GM18861 (cell line): ENCODE results near the gene CCDC86.

Experiments used
- ATAC-seq: cut with Tn5 transposase; IDR thresholded peaks from one replicate; pipeline ENCODE4 v1.9.1; 2021; ENCODE audit not compliant: unreplicated experiment

The CCDC86 gene

GRCh38 chr11:60852117-60852981 is 10.4 kb downstream of the CCDC86 start:
- ATAC-seq = no peak

GRCh38 chr11:60852982-60853950 is 11.4 kb downstream of the CCDC86 start:
- ATAC-seq = no peak

- ATAC-seq = no peak
These were observed 12.4 kb downstream of the CCDC86 start for GRCh38 chr11:60854140-60854846.

- no peak for ATAC-seq
These were observed 13.2 kb downstream of the CCDC86 start for GRCh38 chr11:60854847-60855725.

- ATAC-seq = no peak
These were observed 14.1 kb downstream of the CCDC86 start, which contains the start of gene PTGDR2 for GRCh38 chr11:60855726-60856633. Gene PTGDR2 (minus strand): TSS chr11:60855950. CDS start chr11:60853722, 2,228 bp downstream.

GRCh38 chr11:60857378-60858232 is 15.7 kb downstream of the CCDC86 start:
- no peak for ATAC-seq

- no peak for ATAC-seq
These were observed 16.3 kb downstream of the CCDC86 start for GRCh38 chr11:60858236-60858635.

- no peak for ATAC-seq
These were observed 17.0 kb downstream of the CCDC86 start for GRCh38 chr11:60858731-60859464.

- no peak for ATAC-seq
These were observed 17.8 kb downstream of the CCDC86 start for GRCh38 chr11:60859616-60860250.

- no peak for ATAC-seq
These were observed 19.0 kb downstream of the CCDC86 start for GRCh38 chr11:60860943-60861342.

GRCh38 chr11:60862171-60862570 is 20.3 kb downstream of the CCDC86 start:
- no peak for ATAC-seq

- ATAC-seq = no peak
These were observed 21.9 kb downstream of the CCDC86 start for GRCh38 chr11:60863550-60864521.

- no peak for ATAC-seq
These were observed 23.1 kb downstream of the CCDC86 start for GRCh38 chr11:60864856-60865513.

- no peak for ATAC-seq
These were observed 25.3 kb downstream of the CCDC86 start, which contains the start of gene ZP1 for GRCh38 chr11:60866911-60867870. Gene ZP1 (plus strand): TSS chr11:60867542. CDS start chr11:60867562, 20 bp downstream.
